IgD-negative memory B cell (primary cell): ENCODE results near the gene FOXN3. TPM values are rescaled to one million over a fixed set of nuclear protein-coding genes. Genes with fewer than 3 reads are reported as not detected.

Experiments used
- H3K27ac Mint-ChIP-seq, 3 donors: one replicate each; pipeline ENCODE4 v1.8.0; 2020 to 2022; ENCODE audit warnings: mild to moderate bottlenecking in 3 of 3, mixed read lengths in 3 of 3, moderate library complexity in 1 of 3
- H3K27me3 Mint-ChIP-seq: one replicate; pipeline ENCODE4 v1.8.0; 2021; ENCODE audit warnings: mixed read lengths
- H3K36me3 Mint-ChIP-seq: one replicate; pipeline ENCODE4 v1.8.0; 2020; ENCODE audit warnings: mild to moderate bottlenecking, mixed read lengths
- H3K4me1 Mint-ChIP-seq, 3 donors: one replicate each; pipeline ENCODE4 v1.8.0; 2020 to 2022; ENCODE audit warnings: mixed read lengths in 3 of 3, mild to moderate bottlenecking in 1 of 3
- H3K4me3 Mint-ChIP-seq, 4 donors: one replicate each; pipeline ENCODE4 v1.8.0; 2020 to 2022; ENCODE audit warnings: mild to moderate bottlenecking in 4 of 4, mixed read lengths in 4 of 4, moderate library complexity in 3 of 4
- H3K9me3 Mint-ChIP-seq, 3 donors: one replicate each; pipeline ENCODE4 v1.8.0; 2020 to 2021; ENCODE audit warnings: mixed read lengths in 3 of 3, mild to moderate bottlenecking in 1 of 3
- polyA plus RNA-seq: library from polyadenylated mRNA; unstranded; fragments of 300-500 nt; fragmentation: Illumina TruSeq; gene quantifications from one replicate; pipeline ENCODE4 v1.2.3, GENCODE V29; 2021

FOXN3 gene
- polyA plus RNA-seq, 1 donor from 2014 or later: 62.5 TPM

- H3K4me1 Mint-ChIP-seq: peaks cover 27 to 40% (median 36%) of the 10 kb centered on the region in 3 donors
- no peak overlapping the region for H3K4me3 Mint-ChIP-seq
- H3K27ac Mint-ChIP-seq: no peak overlapping the region
- H3K27me3 Mint-ChIP-seq: no peaks in the 10 kb centered on the region
- H3K9me3 Mint-ChIP-seq: no peaks in the 10 kb centered on the region
- H3K36me3 Mint-ChIP-seq: peaks cover 5% of the 10 kb centered on the region
Observed at GRCh38 chr14:89391556-89391955, 25.5 kb downstream of the FOXN3 start.

- H3K4me1 Mint-ChIP-seq: peaks cover 31 to 42% (median 41%) of the 10 kb centered on the region in 3 donors
- H3K27me3 Mint-ChIP-seq: no peaks in the 10 kb centered on the region
- H3K27ac Mint-ChIP-seq: no peak overlapping the region
- peaks cover 5% of the 10 kb centered on the region for H3K36me3 Mint-ChIP-seq
- H3K9me3 Mint-ChIP-seq: no peaks in the 10 kb centered on the region
- H3K4me3 Mint-ChIP-seq: no peak overlapping the region
Observed at GRCh38 chr14:89391123-89391522, 25.9 kb downstream of the FOXN3 start.

GRCh38 chr14:89388853-89389252 lies 28.2 kb downstream of the FOXN3 start:
- peak overlapping the region in 1 of 3 donors; percentile 27 for H3K27ac Mint-ChIP-seq
- H3K9me3 Mint-ChIP-seq: no peaks in the 10 kb centered on the region

GRCh38 chr14:89387922-89388685 lies 28.9 kb downstream of the FOXN3 start:
- H3K27ac Mint-ChIP-seq: no peak overlapping the region
- H3K4me3 Mint-ChIP-seq: no peak overlapping the region
- H3K9me3 Mint-ChIP-seq: no peaks in the 10 kb centered on the region
- H3K4me1 Mint-ChIP-seq: peaks cover 36 to 50% (median 42%) of the 10 kb centered on the region in 3 donors
- peaks cover 5% of the 10 kb centered on the region for H3K36me3 Mint-ChIP-seq
- no peaks in the 10 kb centered on the region for H3K27me3 Mint-ChIP-seq

More at GRCh38 chr14:89388853-89389252, 28.2 kb downstream of the FOXN3 start:
- no peak overlapping the region for H3K4me3 Mint-ChIP-seq
- H3K27me3 Mint-ChIP-seq: no peaks in the 10 kb centered on the region
- H3K36me3 Mint-ChIP-seq: peaks cover 5% of the 10 kb centered on the region
- peaks cover 38 to 51% (median 42%) of the 10 kb centered on the region in 3 donors for H3K4me1 Mint-ChIP-seq

GRCh38 chr14:89386212-89386886 lies 30.7 kb downstream of the FOXN3 start:
- peak overlapping the region in 1 of 3 donors; percentile 67 for H3K27ac Mint-ChIP-seq
- H3K4me3 Mint-ChIP-seq: peak overlapping the region in 2 of 4 donors; percentile 68 to 75
- H3K27me3 Mint-ChIP-seq: no peaks in the 10 kb centered on the region
- no peaks in the 10 kb centered on the region for H3K9me3 Mint-ChIP-seq
- H3K4me1 Mint-ChIP-seq: peaks cover 46 to 57% (median 53%) of the 10 kb centered on the region in 3 donors
- H3K36me3 Mint-ChIP-seq: peaks cover 5% of the 10 kb centered on the region

- Mint-ChIP-seq H3K4me1 (peaks cover 46 to 57% (median 52%) of the 10 kb centered on the region in 3 donors), H3K27ac (peak overlapping the region in 2 of 3 donors; percentile 55 to 89), H3K27me3 (no peaks in the 10 kb centered on the region)
Observed at GRCh38 chr14:89384636-89385035, 32.4 kb downstream of the FOXN3 start.

GRCh38 chr14:89384023-89384422 lies 33.0 kb downstream of the FOXN3 start:
- Mint-ChIP-seq H3K27ac (peak overlapping the region; percentile 23 to 89 (median 55)), H3K27me3 (no peaks in the 10 kb centered on the region), H3K36me3 (peaks cover 9% of the 10 kb centered on the region), H3K4me3 (peak overlapping the region in 3 of 4 donors; percentile 11 to 76 (median 75)), H3K4me1 (peaks cover 46 to 55% (median 47%) of the 10 kb centered on the region in 3 donors), H3K9me3 (peaks cover 0 to 5% (median 5%) of the 10 kb centered on the region in 3 donors)

More at GRCh38 chr14:89384636-89385035, 32.4 kb downstream of the FOXN3 start:
- Mint-ChIP-seq H3K4me3 (peak overlapping the region in 1 of 4 donors; percentile 75), H3K36me3 (peaks cover 9% of the 10 kb centered on the region), H3K9me3 (peaks cover 0 to 5% (median 4%) of the 10 kb centered on the region in 3 donors)

GRCh38 chr14:89382901-89383845 lies 33.9 kb downstream of the FOXN3 start:
- no peaks in the 10 kb centered on the region for H3K27me3 Mint-ChIP-seq
- peak overlapping the region; percentile 23 to 90 (median 55) for H3K27ac Mint-ChIP-seq
- peaks cover 45 to 57% (median 51%) of the 10 kb centered on the region in 3 donors for H3K4me1 Mint-ChIP-seq
- H3K4me3 Mint-ChIP-seq: peak overlapping the region in 3 of 4 donors; percentile 20 to 86 (median 76)
- peaks cover 5% of the 10 kb centered on the region for H3K36me3 Mint-ChIP-seq
- peaks cover 0 to 5% (median 5%) of the 10 kb centered on the region in 3 donors for H3K9me3 Mint-ChIP-seq

- Mint-ChIP-seq H3K4me3 (peak overlapping the region in 3 of 4 donors; percentile 20 to 86 (median 73)), H3K36me3 (peaks cover 7% of the 10 kb centered on the region), H3K4me1 (peaks cover 46 to 60% (median 56%) of the 10 kb centered on the region in 3 donors), H3K27me3 (no peaks in the 10 kb centered on the region), H3K27ac (peak overlapping the region in 2 of 3 donors; percentile 55 to 90), H3K9me3 (peaks cover 0 to 5% (median 5%) of the 10 kb centered on the region in 3 donors)
Observed at GRCh38 chr14:89382487-89382886, 34.5 kb downstream of the FOXN3 start.

- Mint-ChIP-seq H3K4me3 (no peak overlapping the region), H3K27ac (peak overlapping the region in 2 of 3 donors; percentile 1 to 30), H3K9me3 (peaks cover 0 to 5% (median 5%) of the 10 kb centered on the region in 3 donors), H3K27me3 (no peaks in the 10 kb centered on the region), H3K36me3 (peaks cover 7% of the 10 kb centered on the region), H3K4me1 (peaks cover 45 to 58% (median 46%) of the 10 kb centered on the region in 3 donors)
Observed at GRCh38 chr14:89379891-89380820, 36.9 kb downstream of the FOXN3 start.

- H3K9me3 Mint-ChIP-seq: peaks cover 0 to 5% (median 5%) of the 10 kb centered on the region in 3 donors
- peaks cover 7% of the 10 kb centered on the region for H3K36me3 Mint-ChIP-seq
- peaks cover 36 to 53% (median 38%) of the 10 kb centered on the region in 3 donors for H3K4me1 Mint-ChIP-seq
- no peaks in the 10 kb centered on the region for H3K27me3 Mint-ChIP-seq
- H3K4me3 Mint-ChIP-seq: no peak overlapping the region
- peak overlapping the region in 1 of 3 donors; percentile 67 for H3K27ac Mint-ChIP-seq
Observed at GRCh38 chr14:89379006-89379405, 38.0 kb downstream of the FOXN3 start.

GRCh38 chr14:89378119-89378518 lies 38.9 kb downstream of the FOXN3 start:
- H3K4me1 Mint-ChIP-seq: peaks cover 33 to 48% (median 39%) of the 10 kb centered on the region in 3 donors
- peak overlapping the region; percentile 25 to 65 (median 60) for H3K27ac Mint-ChIP-seq
- no peaks in the 10 kb centered on the region for H3K27me3 Mint-ChIP-seq
- peaks cover 0 to 5% (median 5%) of the 10 kb centered on the region in 3 donors for H3K9me3 Mint-ChIP-seq
- peaks cover 7% of the 10 kb centered on the region for H3K36me3 Mint-ChIP-seq
- no peak overlapping the region for H3K4me3 Mint-ChIP-seq

GRCh38 chr14:89377544-89377943 lies 39.5 kb downstream of the FOXN3 start:
- peaks cover 35 to 49% (median 40%) of the 10 kb centered on the region in 3 donors for H3K4me1 Mint-ChIP-seq
- peak overlapping the region; percentile 25 to 65 (median 60) for H3K27ac Mint-ChIP-seq
- H3K36me3 Mint-ChIP-seq: peaks cover 7% of the 10 kb centered on the region
- peak overlapping the region in 1 of 4 donors; percentile 21 for H3K4me3 Mint-ChIP-seq
- H3K9me3 Mint-ChIP-seq: peaks cover 0 to 5% (median 5%) of the 10 kb centered on the region in 3 donors
- H3K27me3 Mint-ChIP-seq: no peaks in the 10 kb centered on the region
